Measurements from ENCODE around the gene AQP12B. TPM values are rescaled to one million over a fixed set of nuclear protein-coding genes. Genes with fewer than 3 reads are reported as not detected.

The AQP12B gene
- total and polyA plus RNA-seq, 11 donors, result not detected

- no peaks in the 10 kb centered on the region for H3K36me3 ChIP-seq
- intact Hi-C loops (cut with DNase I), result no loop called here
- peaks cover 0 to 7% (median 0%) of the 10 kb centered on the region in 12 donors for H3K9me3 ChIP-seq
- H3K27ac ChIP-seq, result peak overlapping the region in 3 of 12 donors; percentile 11 to 68 (median 46)
- H3K4me3 ChIP-seq, result no peak overlapping the region
- H3K4me1 ChIP-seq, result no peaks in the 10 kb centered on the region
- DNase-seq (peak in 1 of 5 donors; percentile 55), ATAC-seq (peak in 3 of 4 donors; percentile 23 to 67 (median 53))
- H3K27me3 ChIP-seq, result peaks cover 0 to 6% (median 0%) of the 10 kb centered on the region in 9 donors
- TF ChIP-seq CTCF (IDR thresholded peaks at IDR 0.05) (no peak), POLR2A (IDR thresholded peaks at IDR 0.05) (no peak)
- 61 to 74% (median 69%) methylated on average over 12 to 18 of the region's 18 CpGs for WGBS, 4 donors
These were observed 44.0 kb downstream of the AQP12B start for GRCh38 chr2:240638512-240639160.

- Histone ChIP-seq H3K27ac (peak overlapping the region in 1 of 12 donors; percentile 68), H3K27me3 (peaks cover 0 to 6% (median 0%) of the 10 kb centered on the region in 9 donors), H3K36me3 (no peaks in the 10 kb centered on the region), H3K9me3 (peaks cover 0 to 9% (median 0%) of the 10 kb centered on the region in 12 donors), H3K4me3 (no peak overlapping the region), H3K4me1 (no peaks in the 10 kb centered on the region)
- intact Hi-C loops (cut with DNase I), result no loop called here
- TF ChIP-seq CTCF (IDR thresholded peaks at IDR 0.05) (no peak), POLR2A (IDR thresholded peaks at IDR 0.05) (no peak)
- DNase-seq, result no peak
- ATAC-seq, result no peak
- WGBS, 4 donors, result 65 to 85% (median 72%) methylated on average over 8 of the region's 8 CpGs
These were observed 44.8 kb downstream of the AQP12B start for GRCh38 chr2:240637901-240638345.

GRCh38 chr2:240637116-240637900 is 45.4 kb downstream of the AQP12B start:
- DNase-seq (peak in 2 of 5 donors; percentile 11 to 60), ATAC-seq (no peak)
- no peak for TF ChIP-seq CTCF (IDR thresholded peaks at IDR 0.05)
- TF ChIP-seq POLR2A (IDR thresholded peaks at IDR 0.05), result no peak
- Histone ChIP-seq H3K27me3 (peaks cover 0 to 3% (median 0%) of the 10 kb centered on the region in 9 donors), H3K9me3 (peaks cover 0 to 9% (median 0%) of the 10 kb centered on the region in 12 donors), H3K4me1 (no peaks in the 10 kb centered on the region), H3K4me3 (no peak overlapping the region), H3K36me3 (no peaks in the 10 kb centered on the region), H3K27ac (no peak overlapping the region)
- WGBS, 4 donors, result 75 to 84% (median 81%) methylated on average over 10 to 17 of the region's 17 CpGs
- intact Hi-C loops (cut with DNase I), result no loop called here

GRCh38 chr2:240636563-240637115 is 46.0 kb downstream of the AQP12B start:
- 77 to 82% (median 79%) methylated on average over 8 to 11 of the region's 11 CpGs for WGBS, 4 donors
- no peak for ATAC-seq

More at GRCh38 chr2:240636563-240637115, 46.0 kb downstream of the AQP12B start:
- Histone ChIP-seq H3K27ac (no peak overlapping the region), H3K4me1 (no peaks in the 10 kb centered on the region), H3K27me3 (no peaks in the 10 kb centered on the region), H3K36me3 (no peaks in the 10 kb centered on the region), H3K4me3 (no peak overlapping the region), H3K9me3 (peaks cover 0 to 9% (median 0%) of the 10 kb centered on the region in 12 donors)
- intact Hi-C loops (cut with DNase I), result no loop called here
- DNase-seq, result peak in 2 of 5 donors; percentile 11 to 48
- no peak for TF ChIP-seq CTCF (IDR thresholded peaks at IDR 0.05)
- no peak for TF ChIP-seq POLR2A (IDR thresholded peaks at IDR 0.05)

Data from heart left ventricle (tissue), 16 donors.